ENCODE measurements around the gene C11orf54. TPM values are rescaled to one million over a fixed set of nuclear protein-coding genes. Genes with fewer than 3 reads are reported as not detected.
A peak's percentile ranks its signal among the peaks of the same experiment; 100 is the strongest.

Gene C11orf54
- 35.4 TPM for total RNA-seq
- long read RNA-seq, transcript C11orf54-202 (9 exons, 1,733 nt) = major isoform, 34 of 58 reads
- long read RNA-seq, transcript C11orf54-201 (9 exons, 2,522 nt) = minor isoform, 10 of 58 reads
- long read RNA-seq, partial matches to known transcripts = 0 of 58 reads
- long read RNA-seq, other reads (novel, unspliced or antisense) = 12 of 58 reads

- Histone ChIP-seq H3K27me3 (ENCODE audit: low read depth) (no peaks in the 10 kb centered on the region), H3K4me1 (peaks cover 87% of the 10 kb centered on the region), H3K27ac (replicated peaks) (peak within 1 kb of the TSS; percentile 93), H3K9me3 (replicated peaks) (no peaks in the 10 kb centered on the region), H3K4me3 (peak within 1 kb of the TSS; percentile 83), H3K36me3 (peaks cover 35% of the 10 kb centered on the region)
- intact Hi-C loops (cut with micrococcal nuclease) = no loop called here
- TF ChIP-seq CTCF (IDR thresholded peaks at IDR 0.05; ENCODE audit: borderline replicate concordance) = peak; percentile 30
- peak; percentile 97 for DNase-seq
These were observed at the start of gene C11orf54, which contains the start of gene TAF1D for GRCh38 chr11:93741094-93741881. TSS of gene C11orf54 (plus strand) at chr11:93741672. CDS start at chr11:93747394, 5,722 bp downstream. TSS of gene TAF1D (minus strand) at chr11:93741495. CDS start at chr11:93739304, 2,191 bp downstream.

- Histone ChIP-seq H3K4me1 (no peaks in the 10 kb centered on the region), H3K36me3 (peaks cover 86% of the 10 kb centered on the region), H3K9me3 (replicated peaks) (no peaks in the 10 kb centered on the region), H3K27me3 (ENCODE audit: low read depth) (no peaks in the 10 kb centered on the region), H3K27ac (replicated peaks) (no peak overlapping the region), H3K4me3 (no peak overlapping the region)
- no peak for TF ChIP-seq CTCF (IDR thresholded peaks at IDR 0.05; ENCODE audit: borderline replicate concordance)
- intact Hi-C loops (cut with micrococcal nuclease) = no loop called here
- DNase-seq = no peak
These were observed 47.4 kb upstream of the C11orf54 start for GRCh38 chr11:93694109-93694508.

GRCh38 chr11:93694557-93694956 is 46.9 kb upstream of the C11orf54 start:
- Histone ChIP-seq H3K9me3 (replicated peaks) (no peaks in the 10 kb centered on the region), H3K27ac (replicated peaks) (no peak overlapping the region), H3K4me1 (no peaks in the 10 kb centered on the region), H3K27me3 (ENCODE audit: low read depth) (no peaks in the 10 kb centered on the region), H3K4me3 (no peak overlapping the region), H3K36me3 (peaks cover 84% of the 10 kb centered on the region)
- intact Hi-C loops (cut with micrococcal nuclease) = no loop called here
- DNase-seq = no peak
- TF ChIP-seq CTCF (IDR thresholded peaks at IDR 0.05; ENCODE audit: borderline replicate concordance) = no peak

- TF ChIP-seq CTCF (IDR thresholded peaks at IDR 0.05; ENCODE audit: borderline replicate concordance) = no peak
- H3K27ac ChIP-seq (replicated peaks) = no peak overlapping the region
- H3K36me3 ChIP-seq = peaks cover 73% of the 10 kb centered on the region
- no peak for DNase-seq
- no peak overlapping the region for H3K4me3 ChIP-seq
- no peaks in the 10 kb centered on the region for H3K27me3 ChIP-seq (ENCODE audit: low read depth)
- peaks cover 4% of the 10 kb centered on the region for H3K4me1 ChIP-seq
- intact Hi-C loops (cut with micrococcal nuclease) = no loop called here
- no peaks in the 10 kb centered on the region for H3K9me3 ChIP-seq (replicated peaks)
These were observed 43.9 kb upstream of the C11orf54 start for GRCh38 chr11:93697611-93698010.

GRCh38 chr11:93700830-93701229 is 40.6 kb upstream of the C11orf54 start:
- peaks cover 4% of the 10 kb centered on the region for H3K4me1 ChIP-seq
- peaks cover 66% of the 10 kb centered on the region for H3K36me3 ChIP-seq
- peak overlapping the region; percentile 49 for H3K27ac ChIP-seq (replicated peaks)
- intact Hi-C loops (cut with micrococcal nuclease) = loop anchor here (5.0 kb wide), 1 partner anchor 1719 kb away; no protein-coding TSS in a partner anchor
- no peaks in the 10 kb centered on the region for H3K27me3 ChIP-seq (ENCODE audit: low read depth)
- H3K4me3 ChIP-seq = no peak overlapping the region
- no peak for TF ChIP-seq CTCF (IDR thresholded peaks at IDR 0.05; ENCODE audit: borderline replicate concordance)
- H3K9me3 ChIP-seq (replicated peaks) = no peaks in the 10 kb centered on the region
- DNase-seq = no peak
